Endothelial cell of hepatic sinusoid (primary cell): ENCODE measurements around the gene CDC14A.
"Not testable (repeated sequence)": the region's sequence is repeated elsewhere in the genome, so short reads cannot be mapped to it uniquely, and the experiment has no call there.

ENCODE experiments used
- in situ Hi-C: cut with HindIII; loops from 2 replicates; pipeline ENCODE4 v1.10.0; 2017; ENCODE audit warnings: low sequenced_read_pairs

The CDC14A gene

GRCh38 chr1:100352267-100353070 lies at the start of gene CDC14A:
Gene CDC14A (plus strand): TSS chr1:100352506. CDS start chr1:100352955, 449 bp downstream.
- in situ Hi-C loops: no loop called here

- in situ Hi-C loops: no loop called here
Observed at GRCh38 chr1:100302739-100303138, 49.6 kb upstream of the CDC14A start.

- in situ Hi-C loops: no loop called here
Observed at GRCh38 chr1:100304227-100304626, 48.1 kb upstream of the CDC14A start.

- in situ Hi-C loops: no loop called here
Observed at GRCh38 chr1:100304921-100305320, 47.4 kb upstream of the CDC14A start.

- in situ Hi-C loops: no loop called here
Observed at GRCh38 chr1:100305954-100306353, 46.4 kb upstream of the CDC14A start.

- in situ Hi-C loops: no loop called here
Observed at GRCh38 chr1:100306735-100307313, 45.5 kb upstream of the CDC14A start.

- in situ Hi-C loops: no loop called here
Observed at GRCh38 chr1:100308777-100309176, 43.5 kb upstream of the CDC14A start.

- in situ Hi-C loops: no loop called here
Observed at GRCh38 chr1:100309863-100310262, 42.4 kb upstream of the CDC14A start.

GRCh38 chr1:100313382-100313781 lies 38.9 kb upstream of the CDC14A start:
- in situ Hi-C loops: no loop called here

GRCh38 chr1:100316622-100317021 lies 35.7 kb upstream of the CDC14A start:
- in situ Hi-C loops: no loop called here

GRCh38 chr1:100320311-100321099 lies 31.8 kb upstream of the CDC14A start:
- in situ Hi-C loops: no loop called here

GRCh38 chr1:100321100-100321493 lies 31.2 kb upstream of the CDC14A start:
- in situ Hi-C loops: no loop called here

- in situ Hi-C loops: no loop called here
Observed at GRCh38 chr1:100321506-100321905, 30.8 kb upstream of the CDC14A start.

- in situ Hi-C loops: no loop called here
Observed at GRCh38 chr1:100322436-100323211, 29.7 kb upstream of the CDC14A start.

- in situ Hi-C loops: no loop called here
Observed at GRCh38 chr1:100323419-100324106, 28.7 kb upstream of the CDC14A start.

- in situ Hi-C loops: no loop called here
Observed at GRCh38 chr1:100325415-100326324, 26.6 kb upstream of the CDC14A start.

GRCh38 chr1:100326325-100326670 lies 26.0 kb upstream of the CDC14A start:
- in situ Hi-C loops: not testable (repeated sequence)

GRCh38 chr1:100328133-100328532 lies 24.2 kb upstream of the CDC14A start:
- in situ Hi-C loops: no loop called here

- in situ Hi-C loops: not testable (repeated sequence)
Observed at GRCh38 chr1:100331146-100331545, 21.2 kb upstream of the CDC14A start.
